IMR-90 (cell line): ENCODE results near the gene SDK1. TPM values are rescaled to one million over a fixed set of nuclear protein-coding genes. Genes with fewer than 3 reads are reported as not detected.

Experiments
- ATAC-seq: fragments of 200-7000 bp; cut with Tn5 transposase; 2 replicates; pipeline ENCODE4 v1.9.1; 2020; ENCODE audit warnings: low read depth, mild to moderate bottlenecking, moderate library complexity
- BruUV-seq: library from RNA; stranded (reverse); fragments of 400-500 nt; replicated peaks from 2 replicates; lab custom pipeline; 2021; lab: Mats Ljungman, UMichigan
- CTCF ChIA-PET: fragments of 300-600 bp; formaldehyde crosslinking; extraction: SDS; loops from one replicate; lab custom pipeline; 2021; ENCODE audit warnings: antibody characterized with exemption; lab: Yijun Ruan, JAX
- POLR2A ChIA-PET: fragments of 300-600 bp; sonication (Branson Sonifier 250); formaldehyde crosslinking; loops from one replicate; lab custom pipeline; 2022; ENCODE audit warnings: antibody characterized with exemption; ENCODE audit not compliant: unreplicated experiment; lab: Charles Lee
- DNase-seq: peaks from one replicate; pipeline ENCODE4 v3.0.0; 2013
- H2AFZ ChIP-seq: replicated peaks from 2 replicates; pipeline ENCODE3; 2013; ENCODE audit warnings: low read length, mild to moderate bottlenecking; ENCODE audit not compliant: poor library complexity
- H2AK5ac ChIP-seq: 2 replicates; pipeline ENCODE4 v1.6.1; 2013; ENCODE audit warnings: low read depth, low read length, inconsistent platforms
- H2AK9ac ChIP-seq: replicated peaks from 2 replicates; pipeline ENCODE3; 2013; ENCODE audit warnings: mild to moderate bottlenecking, low read depth, low read length, moderate library complexity; ENCODE audit not compliant: poor library complexity
- H2BK120ac ChIP-seq: 2 replicates; pipeline ENCODE4 v1.6.1; 2013; ENCODE audit warnings: low read depth, low read length, inconsistent platforms
- H2BK15ac ChIP-seq: 3 replicates; pipeline ENCODE4 v1.6.1; 2013; ENCODE audit warnings: low read depth, low read length, inconsistent platforms
- H2BK20ac ChIP-seq: 2 replicates; pipeline ENCODE4 v1.6.1; 2013; ENCODE audit warnings: low read depth, mild to moderate bottlenecking, inconsistent platforms, low read length, moderate library complexity
- H2BK5ac ChIP-seq: 2 replicates; pipeline ENCODE4 v1.6.1; 2013; ENCODE audit warnings: mild to moderate bottlenecking, low read depth, low read length, inconsistent platforms; ENCODE audit not compliant: poor library complexity, severe bottlenecking
- H3K14ac ChIP-seq: replicated peaks from 2 replicates; pipeline ENCODE4 v1.6.1; 2013; ENCODE audit warnings: low read depth, low read length, inconsistent platforms
- H3K18ac ChIP-seq: 2 replicates; pipeline ENCODE4 v1.6.1; 2013; ENCODE audit warnings: low read depth, low read length, control low read depth
- H3K23ac ChIP-seq: 2 replicates; pipeline ENCODE4 v1.6.1; 2013; ENCODE audit warnings: low read depth, low read length, inconsistent platforms
- H3K27ac ChIP-seq: 2 replicates; pipeline ENCODE4 v1.5.1; 2013; ENCODE audit warnings: mild to moderate bottlenecking, control low read depth, low read length; ENCODE audit not compliant: insufficient read depth
- H3K27me3 ChIP-seq: 2 replicates; pipeline ENCODE4 v1.6.1; 2013; ENCODE audit warnings: low read length; ENCODE audit not compliant: control insufficient read depth, insufficient read depth
- H3K36me3 ChIP-seq: 2 replicates; pipeline ENCODE4 v1.6.1; 2013; ENCODE audit warnings: low read length, mixed read lengths; ENCODE audit not compliant: control insufficient read depth, insufficient read depth
- H3K4ac ChIP-seq: 2 replicates; pipeline ENCODE4 v1.6.1; 2013; ENCODE audit warnings: low read depth, low read length, inconsistent platforms
- H3K4me1 ChIP-seq: 2 replicates; pipeline ENCODE4 v1.6.1; 2013; ENCODE audit warnings: low read length, mixed read lengths; ENCODE audit not compliant: control insufficient read depth, insufficient read depth
- H3K4me2 ChIP-seq: 2 replicates; pipeline ENCODE4 v1.6.1; 2013; ENCODE audit warnings: low read depth, mild to moderate bottlenecking, control low read depth, low read length, moderate library complexity
- H3K4me3 ChIP-seq: 2 replicates; pipeline ENCODE4 v1.5.1; 2013; ENCODE audit warnings: low read depth, mild to moderate bottlenecking, control low read depth, low read length, moderate library complexity; ENCODE audit not compliant: insufficient read depth
- H3K56ac ChIP-seq: 2 replicates; pipeline ENCODE4 v1.6.1; 2013; ENCODE audit warnings: low read length, inconsistent platforms; ENCODE audit not compliant: insufficient read depth; ENCODE audit errors: extremely low read depth
- H3K79me1 ChIP-seq, 2 experiments: 2 replicates each; pipeline ENCODE4 v1.6.1; 2013; ENCODE audit warnings: low read length in 2 of 2, inconsistent platforms in 1 of 2, low read depth in 1 of 2
- H3K9ac ChIP-seq: 2 replicates; pipeline ENCODE4 v1.6.1; 2013; ENCODE audit warnings: low read depth, low read length, control low read depth
- H3K9me1 ChIP-seq: 2 replicates; pipeline ENCODE4 v1.6.1; 2013; ENCODE audit warnings: low read length, inconsistent platforms; ENCODE audit not compliant: insufficient read depth
- H3K9me3 ChIP-seq: 2 replicates; pipeline ENCODE4 v1.6.1; 2013; ENCODE audit warnings: low read length; ENCODE audit not compliant: control insufficient read depth, insufficient read depth
- H4K20me1 ChIP-seq: 2 replicates; pipeline ENCODE4 v1.6.1; 2013; ENCODE audit warnings: low read length, inconsistent platforms; ENCODE audit not compliant: insufficient read depth
- H4K5ac ChIP-seq: 2 replicates; pipeline ENCODE4 v1.6.1; 2013; ENCODE audit warnings: mild to moderate bottlenecking, low read depth, low read length, control low read depth
- H4K8ac ChIP-seq, 2 experiments: 2 replicates each; pipeline ENCODE4 v1.6.1; 2013; ENCODE audit warnings: low read depth in 2 of 2, low read length in 2 of 2, control low read depth in 1 of 2, inconsistent platforms in 1 of 2
- H4K91ac ChIP-seq: 2 replicates; pipeline ENCODE4 v1.6.1; 2013; ENCODE audit warnings: low read depth, low read length, inconsistent platforms; ENCODE audit not compliant: insufficient read depth
- CHD1 ChIP-seq: IDR thresholded peaks from 2 replicates; pipeline ENCODE4 v1.6.1; 2012; ENCODE audit warnings: low read depth, low read length, improper control_type of control experiment
- FOS ChIP-seq: fragments of 150-350 bp; IDR thresholded peaks from 2 replicates; pipeline ENCODE4 v1.6.1; 2016; ENCODE audit warnings: low read depth, low read length
- MAZ ChIP-seq: IDR thresholded peaks from 2 replicates; pipeline ENCODE4 v1.6.1; 2012; ENCODE audit warnings: low read depth, mild to moderate bottlenecking, low read length, improper control_type of control experiment, moderate library complexity, borderline replicate concordance
- NFE2L2 ChIP-seq: fragments of 150-350 bp; IDR thresholded peaks from 2 replicates; pipeline ENCODE4 v1.6.1; 2016; ENCODE audit warnings: low read depth, mild to moderate bottlenecking, low read length
- WGBS, 2 experiments: methylation state at CpG; one replicate each; pipeline versions ENCODE4 v1.1.5 to v1.1.7; 2013; ENCODE audit warnings: missing lambda C conversion rate in 2 of 2; ENCODE audit not compliant: insufficient read length in 1 of 2; ENCODE audit errors: extremely low coverage in 2 of 2; 5-methylcytosine and 5-hydroxymethylcytosine counted together
- dilution Hi-C: fragments of 300-500 bp; cut with HindIII; formaldehyde crosslinking; loops from one replicate; pipeline ENCODE4 v1.14.3; 2018; ENCODE audit warnings: low sequenced_read_pairs; ENCODE audit not compliant: unreplicated experiment
- in situ Hi-C: fragments of 300-500 bp; cut with MboI; formaldehyde crosslinking; loops from 3 replicates; pipeline ENCODE4 v1.14.3; 2019; ENCODE audit warnings: low sequenced_read_pairs, inconsistent platforms, mixed read lengths
- intact Hi-C: fragments of 100-400 bp; cut with micrococcal nuclease; formaldehyde crosslinking; loops from 2 replicates; pipeline ENCODE4 v1.10.0; 2022
- polyA plus RNA-seq, 3 experiments: library from polyadenylated mRNA; depleted of rRNA; stranded (reverse); fragments of >200 nt; gene quantifications; 2 replicates each; pipeline ENCODE4 v1.2.3, GENCODE V29; 2012; ENCODE audit warnings: low replicate concordance in 1 of 3
- total RNA-seq: library from RNA; depleted of rRNA; stranded (reverse); fragments of >200 nt; gene quantifications from 2 replicates; pipeline ENCODE4 v1.2.3, GENCODE V29; 2012

SDK1 gene
- total and polyA plus RNA-seq, 2 of the 4 experiments (the other 2 are of a cell fraction) = 1.5 to 1.6 TPM

DNA sequence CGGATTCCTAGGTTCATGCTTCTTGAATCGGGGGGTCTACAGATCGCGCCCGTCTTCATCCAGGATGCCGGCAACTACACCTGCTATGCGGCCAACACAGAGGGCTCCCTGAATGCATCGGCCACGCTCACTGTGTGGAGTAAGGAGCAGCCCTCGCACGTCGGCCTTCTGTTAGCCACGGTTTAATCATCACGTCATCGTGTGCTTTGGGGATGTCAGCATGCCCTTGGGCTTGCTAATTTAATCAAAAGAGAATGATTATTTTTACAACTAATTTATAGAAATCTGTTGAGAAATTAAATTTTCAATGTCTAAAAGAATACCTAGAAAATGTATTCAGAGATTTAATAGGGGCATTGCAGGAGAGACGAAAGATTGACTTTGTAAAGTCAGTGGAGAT, 668.2 kb downstream of the SDK1 start:
- ChIA-PET CTCF (no interaction called here), POLR2A (no interaction called here)
- no peak overlapping the region for H3K27ac ChIP-seq
- no peak overlapping the region for H3K18ac ChIP-seq
- H3K14ac ChIP-seq = no peak overlapping the region
- H4K20me1 ChIP-seq = no peaks in the 10 kb centered on the region
- H4K91ac ChIP-seq = no peak overlapping the region
- no peak overlapping the region for H2AK5ac ChIP-seq
- no peak for DNase-seq
- H2BK15ac ChIP-seq = no peak overlapping the region
- H3K9me1 ChIP-seq = no peaks in the 10 kb centered on the region
- H3K4ac ChIP-seq = no peak overlapping the region
- TF ChIP-seq FOS (no peak), NFE2L2 (no peak), MAZ (no peak), CHD1 (no peak)
- in situ Hi-C loops (no loop called here), dilution Hi-C loops (no loop called here), intact Hi-C loops (no loop called here)
- H3K4me2 ChIP-seq = no peak overlapping the region
- H2AK9ac ChIP-seq = no peak overlapping the region
- no TSS peak for BruUV-seq
- H3K79me1 ChIP-seq = no peaks in the 10 kb centered on the region
- H3K56ac ChIP-seq = no peak overlapping the region
- 97% methylated on average over 7 of the region's 16 CpGs; no CpG with 5 or more reads in 1 of the 2 experiments for WGBS, 2 experiments
- H3K4me3 ChIP-seq = no peak overlapping the region
- H2BK120ac ChIP-seq = no peak overlapping the region
- no peaks in the 10 kb centered on the region for H3K27me3 ChIP-seq
- no peaks in the 10 kb centered on the region for H3K4me1 ChIP-seq
- no peak overlapping the region for H4K5ac ChIP-seq
- no peak for ATAC-seq
- no peak overlapping the region for H3K9ac ChIP-seq
- no peak overlapping the region for H2AFZ ChIP-seq
- no peak overlapping the region for H4K8ac ChIP-seq
- no peak overlapping the region for H3K23ac ChIP-seq
- no peak overlapping the region for H2BK20ac ChIP-seq
- H2BK5ac ChIP-seq = no peak overlapping the region
- peaks cover 2% of the 10 kb centered on the region; the same call in 1 of the 2 replicates for H3K9me3 ChIP-seq
- 0 out of 2 replicates have a peak, but pooled peaks cover 2% of the 10 kb centered on the region for H3K36me3 ChIP-seq
